ENCODE measurements around the gene INTS3. TPM values are rescaled to one million over a fixed set of nuclear protein-coding genes. Genes with fewer than 3 reads are reported as not detected.

The INTS3 gene
- total and polyA plus RNA-seq, 2 donors (not counting 1 experiment from before 2014, with no cell fraction given) = 31.4 to 37.3 TPM

GRCh38 chr1:153693466-153693865 is 34.4 kb upstream of the INTS3 start:
- no peak overlapping the region for H3K27ac ChIP-seq (ENCODE audit: insufficient read depth, low read length)

GRCh38 chr1:153696741-153697140 is 31.1 kb upstream of the INTS3 start:
- TF ChIP-seq CTCF (conservative IDR thresholded peaks at IDR 0.05 in 1 of 2, IDR thresholded peaks at IDR 0.05 in 1 of 2; ENCODE audit: low read depth in 1 of 2, low read length in 2 of 2) = no peak
- TF ChIP-seq EZH2 (IDR thresholded peaks at IDR 0.05; ENCODE audit: low read length, missing control alignments) = no peak
- no peak overlapping the region for H2AFZ ChIP-seq (ENCODE audit: low read length)
- peaks cover 6% of the 10 kb centered on the region for H3K27me3 ChIP-seq (ENCODE audit: control insufficient read depth, insufficient read depth, low read length)
- no peak for DNase-seq (ENCODE audit: low read depth in 2 of 2)
- no peak overlapping the region for H3K4me2 ChIP-seq (ENCODE audit: extremely low read depth, insufficient read depth, low read length)
- peaks cover 8% of the 10 kb centered on the region for H3K4me1 ChIP-seq (ENCODE audit: control insufficient read depth, extremely low read depth, insufficient read depth, low read length)
- H3K4me3 ChIP-seq (replicated peaks in 1 of 4; ENCODE audit: control extremely low read depth in 1 of 4, insufficient read depth in 1 of 4, low read depth in 3 of 4, low read length in 4 of 4) = no peak overlapping the region
- no peak overlapping the region for H3K27ac ChIP-seq (ENCODE audit: insufficient read depth, low read length)
- no peaks in the 10 kb centered on the region for H3K36me3 ChIP-seq (ENCODE audit: control insufficient read depth, insufficient read depth, low read length)
- no peaks in the 10 kb centered on the region for H3K9me3 ChIP-seq (ENCODE audit: control insufficient read depth, insufficient read depth, low read depth, low read length)
- H4K20me1 ChIP-seq (ENCODE audit: control insufficient read depth, extremely low read depth, insufficient read depth, low read length) = no peaks in the 10 kb centered on the region
- no peak overlapping the region for H3K9ac ChIP-seq (ENCODE audit: insufficient read depth, low read length)
- no peaks in the 10 kb centered on the region for H3K79me2 ChIP-seq (ENCODE audit: control insufficient read depth, insufficient read depth, low read length)

More at GRCh38 chr1:153693466-153693865, 34.4 kb upstream of the INTS3 start:
- TF ChIP-seq CTCF (conservative IDR thresholded peaks at IDR 0.05 in 1 of 2, IDR thresholded peaks at IDR 0.05 in 1 of 2; ENCODE audit: low read depth in 1 of 2, low read length in 2 of 2) = no peak
- TF ChIP-seq EZH2 (IDR thresholded peaks at IDR 0.05; ENCODE audit: low read length, missing control alignments) = no peak
- H2AFZ ChIP-seq (ENCODE audit: low read length) = no peak overlapping the region
- peaks cover 6% of the 10 kb centered on the region for H3K27me3 ChIP-seq (ENCODE audit: control insufficient read depth, insufficient read depth, low read length)
- no peak overlapping the region for H3K4me3 ChIP-seq (replicated peaks in 1 of 4; ENCODE audit: control extremely low read depth in 1 of 4, insufficient read depth in 1 of 4, low read depth in 3 of 4, low read length in 4 of 4)
- H3K9me3 ChIP-seq (ENCODE audit: control insufficient read depth, insufficient read depth, low read depth, low read length) = no peaks in the 10 kb centered on the region
- no peaks in the 10 kb centered on the region for H4K20me1 ChIP-seq (ENCODE audit: control insufficient read depth, extremely low read depth, insufficient read depth, low read length)
- peaks cover 4% of the 10 kb centered on the region for H3K4me1 ChIP-seq (ENCODE audit: control insufficient read depth, extremely low read depth, insufficient read depth, low read length)
- DNase-seq (ENCODE audit: low read depth in 2 of 2) = no peak
- H3K9ac ChIP-seq (ENCODE audit: insufficient read depth, low read length) = no peak overlapping the region
- H3K36me3 ChIP-seq (ENCODE audit: control insufficient read depth, insufficient read depth, low read length) = no peaks in the 10 kb centered on the region
- H3K79me2 ChIP-seq (ENCODE audit: control insufficient read depth, insufficient read depth, low read length) = no peaks in the 10 kb centered on the region
- no peak overlapping the region for H3K4me2 ChIP-seq (ENCODE audit: extremely low read depth, insufficient read depth, low read length)

- no peak overlapping the region for H3K4me2 ChIP-seq (ENCODE audit: extremely low read depth, insufficient read depth, low read length)
These were observed 30.4 kb upstream of the INTS3 start for GRCh38 chr1:153697191-153698019.

More at GRCh38 chr1:153697191-153698019, 30.4 kb upstream of the INTS3 start:
- Histone ChIP-seq H3K9me3 (ENCODE audit: control insufficient read depth, insufficient read depth, low read depth, low read length) (no peaks in the 10 kb centered on the region), H2AFZ (ENCODE audit: low read length) (peak overlapping the region; percentile 5), H3K79me2 (ENCODE audit: control insufficient read depth, insufficient read depth, low read length) (no peaks in the 10 kb centered on the region), H3K27me3 (ENCODE audit: control insufficient read depth, insufficient read depth, low read length) (peaks cover 6% of the 10 kb centered on the region), H3K4me3 (replicated peaks in 1 of 4; ENCODE audit: control extremely low read depth in 1 of 4, insufficient read depth in 1 of 4, low read depth in 3 of 4, low read length in 4 of 4) (no peak overlapping the region), H4K20me1 (ENCODE audit: control insufficient read depth, extremely low read depth, insufficient read depth, low read length) (no peaks in the 10 kb centered on the region), H3K27ac (ENCODE audit: insufficient read depth, low read length) (no peak overlapping the region), H3K4me1 (ENCODE audit: control insufficient read depth, extremely low read depth, insufficient read depth, low read length) (peaks cover 8% of the 10 kb centered on the region), H3K9ac (ENCODE audit: insufficient read depth, low read length) (no peak overlapping the region), H3K36me3 (ENCODE audit: control insufficient read depth, insufficient read depth, low read length) (no peaks in the 10 kb centered on the region)
- no peak for TF ChIP-seq CTCF (conservative IDR thresholded peaks at IDR 0.05 in 1 of 2, IDR thresholded peaks at IDR 0.05 in 1 of 2; ENCODE audit: low read depth in 1 of 2, low read length in 2 of 2)
- no peak for TF ChIP-seq EZH2 (IDR thresholded peaks at IDR 0.05; ENCODE audit: low read length, missing control alignments)
- DNase-seq (ENCODE audit: low read depth in 2 of 2) = peak; percentile 50 to 79
